NCI-H748 treated with DMSO at 0.1 percent for 48 hours (cell line): ENCODE results near the gene DNAJC18.
"Not testable (repeated sequence)": the region's sequence is repeated elsewhere in the genome, so short reads cannot be mapped to it uniquely, and the experiment has no call there.

Experiments
- DNase-seq: peaks from one replicate; lab custom pipeline; 2025; lab: John Stamatoyannopoulos, UW

The DNAJC18 gene

GRCh38 chr5:139461176-139461575 lies 21.9 kb upstream of the DNAJC18 start:
- no peak for DNase-seq

DNA sequence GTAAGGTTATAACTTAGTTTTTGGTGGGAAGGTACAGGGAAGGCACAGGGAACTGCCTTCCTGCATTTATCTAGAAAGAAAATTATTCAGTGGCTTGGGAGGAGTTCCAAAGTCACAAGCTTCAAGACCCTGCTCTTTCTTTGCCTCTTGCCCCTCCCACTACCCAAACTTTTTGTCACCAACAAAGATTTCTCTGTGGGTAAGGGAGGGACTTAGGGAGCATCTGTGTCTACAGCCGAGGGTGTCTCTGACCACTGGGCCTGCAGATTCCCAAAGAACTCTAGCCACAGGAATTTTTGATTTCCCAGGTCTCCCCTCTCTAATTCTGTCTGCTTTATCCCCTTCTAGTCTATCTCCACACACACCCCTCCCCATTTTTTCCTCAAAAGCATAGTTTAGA lies 21.1 kb upstream of the DNAJC18 start:
- DNase-seq = no peak

DNA sequence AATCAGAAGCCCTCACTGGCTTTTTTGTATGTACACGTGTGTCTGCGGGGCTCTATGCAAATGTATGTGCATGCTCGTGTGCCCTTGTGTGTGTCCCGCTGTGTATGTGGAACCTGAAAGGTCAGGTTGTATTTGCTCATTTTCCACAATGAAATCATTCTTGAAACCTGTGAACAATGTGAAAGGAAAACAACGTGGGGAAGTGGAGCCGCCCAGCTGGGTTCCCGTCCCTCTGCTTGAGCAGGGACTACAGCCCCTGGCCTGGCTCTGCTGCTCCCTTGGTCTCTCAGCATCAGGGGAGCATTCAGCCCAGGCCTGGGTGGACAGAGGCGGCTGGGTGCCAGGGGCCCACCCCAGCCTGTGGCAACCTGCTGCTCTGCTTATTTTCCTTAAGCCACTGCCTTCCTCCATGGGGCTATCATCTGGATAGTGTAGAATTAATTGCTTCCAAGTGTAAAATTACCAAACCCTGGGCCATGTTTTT lies 20.2 kb upstream of the DNAJC18 start:
- DNase-seq = no peak

- DNase-seq = no peak
Measured at GRCh38 chr5:139458580-139459407, 19.5 kb upstream of the DNAJC18 start.

- no peak for DNase-seq
Measured at GRCh38 chr5:139457653-139458306, 18.5 kb upstream of the DNAJC18 start.

DNA sequence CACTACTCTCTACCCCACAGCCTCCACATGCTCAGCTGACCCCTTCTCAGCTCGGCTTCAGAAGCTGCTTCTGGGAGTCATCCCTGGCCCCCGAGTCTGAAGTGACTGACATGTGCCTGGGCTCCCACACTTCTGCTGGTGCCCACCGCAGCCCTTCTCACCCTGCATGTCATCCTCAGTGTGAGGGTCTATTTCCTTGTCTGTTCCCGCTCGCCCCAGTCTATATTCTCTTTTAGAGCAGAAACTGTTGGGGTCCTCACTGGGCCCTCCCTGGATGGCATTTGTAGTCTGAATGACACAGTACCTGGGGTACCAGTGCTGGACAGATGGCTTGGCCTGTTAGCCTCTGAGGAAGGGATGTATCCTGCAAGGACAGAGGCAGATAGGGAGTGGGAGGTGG lies 17.9 kb upstream of the DNAJC18 start:
- no peak for DNase-seq

- no peak for DNase-seq
Measured at GRCh38 chr5:139456776-139457175, 17.5 kb upstream of the DNAJC18 start.

GRCh38 chr5:139454568-139455290 lies 15.4 kb upstream of the DNAJC18 start:
- DNase-seq = no peak

GRCh38 chr5:139453683-139454567 lies 14.6 kb upstream of the DNAJC18 start:
- no peak for DNase-seq

- DNase-seq = no peak
Measured at GRCh38 chr5:139451878-139452660, 12.7 kb upstream of the DNAJC18 start.

- DNase-seq = no peak
Measured at GRCh38 chr5:139451176-139451575, 11.9 kb upstream of the DNAJC18 start.

- no peak for DNase-seq
Measured at GRCh38 chr5:139446956-139447779, 7.8 kb upstream of the DNAJC18 start.

DNA sequence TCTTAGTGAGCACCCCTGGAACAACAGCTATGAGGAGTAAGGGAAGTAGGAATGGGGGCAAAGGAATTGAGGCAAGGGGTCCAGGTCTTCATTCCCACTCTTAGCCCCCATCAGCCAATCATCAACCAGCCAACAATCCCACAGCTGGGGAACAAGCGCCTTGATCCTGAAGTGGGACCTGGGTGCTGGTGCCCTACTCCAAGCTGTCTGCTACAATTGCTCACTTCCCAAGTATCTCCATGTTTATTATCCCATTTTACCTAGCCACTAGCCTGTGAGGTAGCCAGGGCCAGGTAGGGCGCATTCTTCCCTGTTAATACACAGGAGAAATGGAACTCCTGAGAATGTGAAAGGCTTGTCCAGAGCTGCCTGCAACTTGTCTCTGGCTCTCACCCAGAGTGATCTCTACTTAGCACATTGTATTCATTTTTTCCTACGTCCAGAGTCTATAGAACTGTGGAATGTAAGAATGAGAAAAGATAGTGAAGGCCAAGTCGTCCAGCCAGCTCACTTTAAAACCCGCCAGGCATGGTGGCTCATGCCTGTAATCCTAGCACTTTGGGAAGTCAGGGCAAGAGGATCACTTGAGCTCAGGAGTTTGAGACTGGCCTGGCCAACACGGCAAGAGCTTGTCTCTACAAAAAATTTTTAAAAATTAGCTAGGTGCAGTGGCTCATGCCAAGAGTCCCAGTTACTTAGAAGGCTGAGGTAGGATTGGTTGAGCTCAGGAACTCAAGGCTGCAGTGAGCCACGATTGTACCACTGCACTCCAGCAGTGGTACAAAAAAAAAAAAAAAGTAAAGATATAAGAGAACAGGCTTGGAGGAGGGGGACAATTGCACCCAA lies 6.2 kb upstream of the DNAJC18 start:
- no peak for DNase-seq

- DNase-seq = no peak
Measured at GRCh38 chr5:139443831-139444453, 4.6 kb upstream of the DNAJC18 start.

GRCh38 chr5:139440416-139440815 lies 1.1 kb upstream of the DNAJC18 start:
- DNase-seq = not testable (repeated sequence)

- DNase-seq = no peak
Measured at GRCh38 chr5:139438707-139439012, 665 bp downstream of the DNAJC18 start.

DNA sequence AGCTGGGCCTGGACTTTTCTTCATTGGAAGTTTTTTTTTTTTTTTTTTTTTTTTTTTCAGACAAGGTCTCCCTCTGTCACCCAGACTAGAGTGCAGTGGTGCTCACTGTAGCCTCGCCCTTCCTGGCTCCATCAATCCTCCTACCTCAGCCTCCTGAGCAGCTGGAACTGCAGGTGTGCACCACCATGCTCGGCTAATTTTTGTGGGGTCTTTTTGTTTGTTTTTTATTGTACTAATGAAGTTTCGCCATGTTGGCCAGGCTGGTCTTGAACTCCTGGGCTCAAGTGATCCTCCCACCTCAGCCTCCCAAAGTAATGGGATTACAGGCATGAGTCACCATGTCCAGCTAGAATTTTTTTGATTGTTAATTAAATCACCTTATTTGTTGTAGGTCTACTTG lies 3.6 kb downstream of the DNAJC18 start:
- DNase-seq = no peak

DNA sequence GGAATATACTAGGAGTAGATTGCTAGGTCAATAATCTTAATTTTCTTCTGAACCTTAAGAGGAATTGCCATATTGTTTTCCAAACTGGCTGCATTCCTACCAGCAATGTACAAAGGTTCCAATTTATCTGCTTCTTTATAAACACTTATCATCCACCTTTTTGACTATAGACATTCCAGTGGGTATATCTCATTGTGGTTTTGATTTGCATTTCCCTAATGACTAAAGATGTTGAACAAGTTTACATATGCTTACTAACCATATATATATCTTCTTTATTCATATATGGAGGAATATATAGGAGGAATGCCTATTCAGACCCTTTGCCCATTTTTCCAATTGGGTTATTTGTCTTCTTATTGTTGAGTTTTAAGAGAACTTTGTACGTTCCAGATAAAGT lies 7.6 kb downstream of the DNAJC18 start:
- no peak for DNase-seq

DNA sequence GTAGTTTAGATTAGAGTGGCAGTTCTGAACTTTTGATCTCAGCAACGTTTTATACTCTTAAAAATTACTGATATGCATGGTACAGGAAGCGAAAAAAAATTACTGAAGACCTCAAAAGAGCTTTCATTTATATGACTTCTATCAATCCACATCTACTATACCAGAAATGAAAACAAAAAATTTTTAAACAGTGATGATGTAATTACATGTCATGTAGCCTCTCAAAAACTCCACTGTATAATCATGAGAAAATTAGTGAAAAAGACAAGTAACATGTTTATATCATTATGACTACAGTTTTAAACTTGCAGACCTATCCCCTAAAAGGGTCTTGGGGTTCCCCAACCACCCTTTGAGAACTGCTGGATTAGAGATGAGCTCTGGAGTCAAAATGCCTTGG lies 9.3 kb downstream of the DNAJC18 start:
- DNase-seq = no peak
